Measurements from ENCODE around the gene MORN5.

DNA sequence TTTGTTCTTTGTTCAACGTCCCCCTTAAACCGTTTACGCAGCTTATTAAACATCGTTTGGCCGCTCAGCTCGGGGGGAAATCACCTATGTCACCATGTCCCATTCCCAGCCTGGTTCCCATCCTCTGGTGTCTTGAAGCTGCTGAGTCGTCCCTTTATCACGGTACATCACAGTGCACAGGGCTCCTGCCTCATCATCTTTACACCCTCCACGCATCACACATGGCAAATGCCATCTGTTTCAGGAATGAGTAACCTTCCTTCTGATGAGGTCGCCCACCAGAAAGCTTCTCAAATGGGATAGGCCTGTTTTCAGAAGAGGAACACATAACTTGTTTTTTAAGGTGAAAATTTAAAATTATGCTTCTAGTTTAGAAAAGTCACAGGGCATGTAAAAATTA is 77.0 kb downstream of the MORN5 start:
- TF ChIP-seq CTCF (IDR thresholded peaks at IDR 0.05) (no peak), POLR2A (IDR thresholded peaks at IDR 0.05) (no peak)

Data from body of pancreas (tissue), 4 donors.